Uterus (tissue), 2 donors: ENCODE results near the gene CHRNA9.

ENCODE experiments used
- CTCF ChIP-seq, 4 experiments: fragments of 200-600 bp in 2 of 4; fragments of 450-650 bp in 2 of 4; sonication (generic) in 2 of 4; IDR thresholded peaks; one replicate each; pipeline ENCODE4 v1.5.1; 2016 to 2019; ENCODE audit warnings: antibody characterized with exemption in 4 of 4, mild to moderate bottlenecking in 2 of 4, moderate library complexity in 1 of 4
- POLR2A ChIP-seq, 2 donors: fragments of 450-650 bp; IDR thresholded peaks; one replicate each; pipeline ENCODE4 v1.6.1; 2016; ENCODE audit warnings: antibody characterized with exemption in 2 of 2, mild to moderate bottlenecking in 1 of 2, moderate library complexity in 1 of 2

DNA sequence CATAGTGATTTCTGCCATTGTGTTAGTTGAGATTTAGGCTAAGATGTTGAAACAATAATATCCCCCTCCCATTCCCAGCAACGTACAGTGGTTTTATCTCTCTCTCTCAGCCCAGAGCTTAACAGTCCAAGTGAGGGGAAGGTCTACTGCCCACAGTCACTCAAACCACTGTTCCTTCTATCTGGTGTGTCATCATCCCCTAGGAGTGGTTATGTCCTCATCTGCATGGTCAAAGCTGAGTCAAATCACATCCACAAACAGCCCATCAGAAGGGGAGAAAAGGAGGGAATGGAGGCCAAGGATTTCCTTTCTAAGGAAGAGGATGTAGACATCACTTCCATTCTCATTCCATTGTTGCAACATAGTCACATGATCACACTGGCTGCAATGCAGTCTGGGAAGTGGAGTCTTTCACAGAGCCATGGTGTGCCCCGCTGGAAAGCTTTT, 42.8 kb upstream of the CHRNA9 start:
- TF ChIP-seq CTCF (IDR thresholded peaks at IDR 0.05) (no peak), POLR2A (IDR thresholded peaks at IDR 0.05) (no peak)
